NCI-H146 treated with DMSO at 0.1 percent for 48 hours (cell line): ENCODE results near the gene PRL.

Experiments
- DNase-seq: peaks from one replicate; lab custom pipeline; 2025; ENCODE audit not compliant: unreplicated experiment; lab: John Stamatoyannopoulos, UW

PRL gene

DNA sequence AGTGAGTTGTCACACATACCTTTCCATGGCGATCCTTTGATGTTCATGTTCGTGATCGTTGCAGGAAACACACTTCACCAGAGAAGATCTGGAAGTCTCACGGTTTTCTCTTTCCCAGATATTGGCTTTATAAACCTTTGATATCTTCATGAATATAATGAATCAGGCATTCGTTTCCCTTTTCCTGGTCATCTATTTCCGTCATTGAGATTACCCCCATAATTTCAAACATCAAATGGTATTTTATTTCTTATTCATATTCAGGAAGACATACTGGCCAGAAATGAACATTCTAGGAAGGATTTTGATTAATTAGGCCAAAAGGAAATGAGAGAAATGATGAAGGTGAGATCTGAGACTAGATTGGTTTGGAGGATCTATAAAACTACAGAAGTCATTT, at the start of gene PRL:
TSS of gene PRL (minus strand) at position 101 of the 400 bp plus-strand sequence. CDS start at position 47, 54 bp downstream.
- no peak for DNase-seq

DNA sequence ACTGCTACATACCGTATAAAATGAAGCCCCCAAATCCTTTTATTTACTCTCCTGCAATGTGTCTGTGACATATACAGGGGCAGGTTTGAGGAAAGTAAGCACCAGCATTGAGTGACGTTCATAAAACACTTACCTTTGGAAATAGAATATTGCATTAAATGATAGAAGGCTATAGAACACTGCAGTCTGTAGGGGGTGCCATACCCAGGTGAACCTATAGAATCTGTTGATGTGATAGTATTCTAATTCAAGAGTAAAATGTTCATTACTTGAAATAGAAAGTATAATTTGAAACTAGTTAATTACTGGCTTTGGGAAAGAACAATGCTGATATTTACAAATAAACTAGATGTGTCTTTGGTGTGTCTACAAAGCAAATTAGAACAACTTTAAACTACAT, 47.0 kb upstream of the PRL start:
- DNase-seq = no peak

DNA sequence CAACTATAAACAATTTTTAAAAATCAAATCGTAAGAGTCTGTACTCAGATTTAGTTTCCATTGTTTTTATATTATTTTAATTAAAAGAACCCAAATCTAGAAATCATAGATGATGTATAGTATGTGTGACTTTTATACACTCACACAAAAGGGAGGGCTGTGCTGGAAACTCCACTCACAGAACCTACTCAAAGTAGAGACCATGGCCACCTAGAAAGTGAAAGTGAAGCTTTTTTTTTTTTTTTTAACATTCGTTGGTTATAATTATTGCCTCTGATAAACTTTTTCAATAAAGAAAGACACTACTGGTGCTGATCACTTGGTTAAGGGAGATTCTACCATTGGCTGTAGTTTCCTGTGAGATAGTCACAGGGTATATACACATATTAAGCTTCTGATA, 37.9 kb upstream of the PRL start:
- no peak for DNase-seq

DNA sequence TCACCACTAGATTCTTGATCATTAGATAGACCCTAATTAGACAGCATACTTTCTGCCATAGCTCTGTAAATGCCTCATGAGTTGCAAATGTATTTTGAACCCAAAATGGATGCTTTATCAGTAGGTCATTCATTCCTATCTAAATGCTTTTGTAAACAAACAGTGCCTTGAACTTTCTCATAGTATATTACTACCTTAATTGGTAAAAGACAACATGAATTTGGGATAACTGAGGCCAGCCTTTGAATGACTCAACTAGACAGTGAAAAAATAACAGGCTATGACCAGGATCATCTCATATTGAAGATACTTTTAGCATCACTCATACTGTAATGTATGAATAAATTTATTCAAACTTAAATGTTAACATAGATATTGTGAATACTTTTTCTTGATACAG, 37.0 kb upstream of the PRL start:
- DNase-seq = no peak

DNA sequence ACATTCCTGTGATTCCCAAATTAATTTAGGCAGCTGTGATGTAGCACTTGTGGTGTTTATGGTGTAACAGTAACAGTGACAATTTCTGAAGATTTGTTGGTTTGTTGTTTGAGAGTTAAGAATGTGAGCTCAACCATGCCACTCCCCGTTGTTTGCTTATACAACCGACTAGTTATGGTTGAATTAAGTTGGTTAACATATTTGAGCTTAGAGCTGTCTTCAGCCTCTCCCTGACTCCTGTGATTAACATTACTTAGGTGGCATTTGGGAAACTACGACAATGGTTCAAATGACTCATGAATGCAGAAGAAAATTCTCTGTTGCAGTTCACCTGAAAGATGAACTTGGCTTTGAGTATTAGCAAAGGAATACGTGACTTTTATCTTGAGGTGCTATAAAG, 35.9 kb upstream of the PRL start:
- DNase-seq = no peak

DNA sequence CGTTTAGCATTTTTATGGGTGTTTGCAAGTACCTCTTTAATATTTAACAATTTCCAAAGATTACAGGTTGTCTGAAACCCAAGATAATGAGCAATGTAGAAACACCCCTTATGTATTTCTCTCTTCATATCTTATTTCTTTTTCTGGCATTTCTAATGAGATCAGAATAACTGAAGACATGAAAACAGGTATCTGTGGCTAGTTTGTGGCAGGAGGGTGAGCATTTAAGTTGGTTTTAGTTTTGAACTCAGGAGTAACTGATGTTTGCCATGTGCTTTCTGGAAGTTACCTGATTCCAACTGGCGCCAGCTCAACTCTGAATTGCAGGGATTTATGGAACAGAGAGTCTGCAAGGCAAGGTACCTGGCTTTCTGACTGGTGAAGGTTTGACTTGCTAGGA, 35.4 kb upstream of the PRL start:
- DNase-seq = no peak

DNA sequence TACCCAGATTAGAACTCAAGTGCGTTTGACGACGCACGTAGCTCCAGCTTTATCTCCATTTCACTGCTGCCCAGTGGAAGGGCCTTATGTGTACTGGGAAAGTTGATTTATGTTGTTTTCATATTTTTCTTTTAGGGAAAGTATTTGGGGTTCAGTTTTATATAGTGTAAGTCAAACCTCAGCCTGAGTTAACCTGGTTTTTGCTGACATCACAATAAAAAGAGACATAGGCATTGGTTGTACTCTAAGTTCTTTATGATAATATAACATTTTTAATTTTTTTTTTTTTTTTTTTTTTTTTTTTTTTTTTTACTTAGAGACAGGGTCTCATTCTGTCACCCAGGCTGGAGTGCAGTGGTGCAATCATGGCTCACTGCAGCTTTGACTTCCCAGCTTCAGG, 34.1 kb upstream of the PRL start:
- DNase-seq = no peak

DNA sequence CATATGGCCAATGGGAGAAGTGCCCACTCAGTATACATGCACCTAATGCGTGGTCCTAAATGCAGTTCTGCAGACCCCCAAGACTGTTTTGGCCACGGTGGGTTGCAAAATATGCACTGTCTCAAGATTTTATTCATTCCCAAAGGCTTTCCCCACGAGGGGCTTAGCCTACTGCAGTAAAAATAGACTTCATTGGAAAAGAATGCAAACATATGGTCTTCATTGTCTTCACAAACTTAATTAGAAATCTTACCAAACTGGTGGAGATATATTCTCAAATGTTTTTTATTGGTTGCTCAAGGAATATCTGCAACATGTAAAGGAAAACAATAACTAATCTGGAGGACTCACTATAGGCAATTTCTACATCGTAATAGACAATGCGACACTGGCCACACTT, 31.6 kb upstream of the PRL start:
- DNase-seq = no peak

DNA sequence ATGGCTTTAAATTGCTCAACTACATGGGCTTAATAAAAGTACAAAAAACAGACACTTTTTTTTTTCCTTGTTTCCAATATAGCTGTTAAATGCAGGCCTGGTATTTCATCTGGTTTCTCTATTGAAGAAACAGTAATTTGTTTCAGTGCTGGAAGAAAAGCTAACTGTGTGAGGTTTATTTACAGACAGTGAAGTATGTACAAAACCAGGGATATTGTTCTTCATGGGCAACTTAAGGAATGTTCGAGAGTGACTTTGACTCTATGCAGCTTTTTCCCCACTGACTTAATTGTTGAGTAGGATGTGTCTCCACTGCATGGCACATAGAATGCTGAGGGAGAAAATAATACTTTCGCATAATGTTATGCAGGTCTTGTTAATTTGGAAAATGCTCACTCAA, 31.0 kb upstream of the PRL start:
- no peak for DNase-seq

DNA sequence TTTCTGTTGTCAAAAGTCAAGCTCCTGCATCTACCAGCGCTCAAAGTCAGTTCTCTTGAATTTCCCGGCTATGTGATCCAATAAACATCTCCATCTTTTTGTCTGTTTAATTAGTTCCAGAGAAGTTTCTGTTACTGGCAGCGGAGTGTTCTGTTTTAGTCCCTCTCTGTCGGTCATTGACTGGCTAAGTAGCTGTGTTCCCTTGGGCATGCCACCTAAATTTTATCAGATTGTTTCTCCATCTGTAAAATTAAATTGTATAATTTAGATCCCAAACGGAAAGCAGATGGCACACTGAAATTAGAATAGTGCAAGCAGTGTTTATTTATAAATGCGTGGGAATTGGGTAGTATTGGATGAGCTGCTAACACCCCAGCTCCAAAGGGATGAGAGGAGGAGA, 29.7 kb upstream of the PRL start:
- no peak for DNase-seq

DNA sequence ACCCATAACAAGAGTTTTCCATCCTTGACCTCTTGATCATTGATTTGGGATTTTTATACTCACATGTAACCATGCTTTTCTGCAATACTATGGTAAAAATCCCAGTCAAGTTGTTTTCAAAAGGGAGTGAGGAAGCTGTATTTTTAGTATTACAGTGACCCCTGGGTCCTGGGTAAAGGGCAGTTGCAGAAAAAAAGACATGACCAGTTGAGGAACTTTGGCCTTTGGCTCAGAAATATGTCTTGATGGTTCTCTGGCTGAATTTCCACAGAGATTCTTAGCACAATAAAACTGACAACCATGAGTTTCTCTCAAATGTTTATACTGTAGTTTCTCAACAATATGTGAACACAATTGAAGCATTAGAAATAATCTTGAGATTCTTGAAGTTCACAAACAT, 28.6 kb upstream of the PRL start:
- DNase-seq = no peak

DNA sequence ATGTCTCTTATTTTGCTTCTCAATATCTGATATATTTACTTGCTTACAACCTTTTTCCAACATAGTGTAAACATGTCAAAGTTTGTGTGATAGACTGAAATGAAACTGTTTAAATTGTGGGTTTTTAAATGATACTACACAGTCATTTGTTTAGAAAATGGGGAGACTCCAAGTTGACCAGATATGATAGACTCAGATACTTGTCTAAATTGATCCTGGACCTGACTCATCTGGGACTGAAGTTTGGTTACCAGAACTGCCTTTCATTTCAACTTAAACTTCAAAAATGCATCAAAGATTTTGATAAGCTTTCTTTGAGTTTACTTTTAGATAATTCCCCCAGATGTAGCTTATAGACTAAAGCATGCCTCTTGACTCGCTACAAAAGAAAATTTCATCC, 27.0 kb upstream of the PRL start:
- no peak for DNase-seq

DNA sequence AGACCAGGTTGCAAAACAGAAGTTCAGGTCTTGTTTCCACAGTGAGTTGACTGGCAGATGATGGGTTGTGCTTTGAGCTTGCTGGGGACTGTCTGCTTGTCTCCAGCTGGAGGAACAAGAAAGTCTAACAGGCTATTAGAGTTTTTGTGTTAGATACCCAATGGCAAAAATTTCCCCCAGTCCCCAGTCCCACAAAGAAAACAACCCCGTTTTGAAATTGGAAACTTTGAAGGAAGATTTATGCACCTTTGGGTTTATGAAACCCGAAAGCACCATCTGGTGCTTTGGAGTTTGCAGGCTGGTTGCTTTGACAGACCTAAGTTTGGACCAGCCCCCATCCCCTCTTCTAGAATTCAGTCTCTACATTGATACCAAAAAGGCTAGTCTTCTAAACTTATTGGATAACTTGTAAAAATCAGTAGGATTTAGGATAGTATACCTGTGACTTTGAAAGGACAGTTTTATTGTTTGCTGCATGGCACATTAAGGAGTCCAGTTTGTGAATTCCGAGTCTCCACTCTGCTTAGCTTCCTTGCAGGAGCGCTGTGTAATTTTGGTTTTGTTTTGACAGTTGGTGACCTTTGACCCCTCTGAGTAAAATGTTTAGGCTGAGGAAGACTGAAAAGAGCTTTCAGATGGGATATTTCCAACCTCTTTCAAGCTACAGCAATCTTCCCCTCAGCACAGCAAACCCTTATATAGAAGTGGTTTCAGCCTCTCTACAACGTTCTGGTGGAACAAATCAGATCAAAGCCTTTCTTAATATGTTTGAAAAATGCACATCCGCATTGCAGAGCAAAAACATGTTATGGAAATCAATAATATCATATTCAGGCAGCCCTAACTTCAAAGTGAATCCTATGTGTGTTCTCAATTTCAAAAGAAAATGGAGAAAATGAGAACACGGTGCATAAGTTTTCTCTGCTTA, 25.5 kb upstream of the PRL start:
- no peak for DNase-seq

DNA sequence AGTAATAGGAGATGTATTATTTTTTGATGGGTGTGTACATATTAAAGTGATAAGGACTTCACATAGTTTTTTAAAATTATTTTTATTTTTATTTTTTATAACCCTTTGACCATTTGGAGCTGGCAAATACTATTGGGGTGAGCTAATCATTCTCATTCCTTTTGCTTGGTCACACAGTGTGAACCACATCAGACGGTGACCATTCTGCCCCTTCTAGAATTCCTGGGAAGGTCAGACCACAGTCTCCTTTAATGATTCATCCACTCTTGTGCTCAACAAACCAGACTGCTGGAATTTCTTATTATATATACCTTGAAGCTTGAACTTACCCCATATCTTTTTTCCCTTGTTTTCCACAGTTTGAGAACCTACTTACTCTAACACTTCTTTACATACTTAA, 23.9 kb upstream of the PRL start:
- DNase-seq = no peak

DNA sequence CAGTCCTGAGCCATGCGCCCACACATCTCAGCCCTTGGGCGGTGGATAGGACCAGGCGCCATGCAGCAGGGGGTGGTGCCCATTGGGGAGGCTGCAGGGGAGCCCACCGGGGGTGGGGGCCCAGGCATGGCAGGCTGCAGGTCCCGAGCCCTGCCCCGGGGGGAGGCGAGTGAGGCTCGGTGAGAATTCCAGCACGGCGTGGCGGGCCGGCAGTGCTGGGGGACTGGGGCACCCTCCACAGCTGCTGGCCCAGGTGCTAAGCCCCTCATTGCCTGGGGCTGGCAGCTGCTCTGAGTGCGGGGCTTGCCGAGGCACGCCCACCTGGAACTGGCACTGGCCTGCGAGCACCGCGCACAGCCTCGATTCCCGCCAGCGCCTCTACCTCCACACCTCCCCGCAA, 21.6 kb upstream of the PRL start:
- no peak for DNase-seq

DNA sequence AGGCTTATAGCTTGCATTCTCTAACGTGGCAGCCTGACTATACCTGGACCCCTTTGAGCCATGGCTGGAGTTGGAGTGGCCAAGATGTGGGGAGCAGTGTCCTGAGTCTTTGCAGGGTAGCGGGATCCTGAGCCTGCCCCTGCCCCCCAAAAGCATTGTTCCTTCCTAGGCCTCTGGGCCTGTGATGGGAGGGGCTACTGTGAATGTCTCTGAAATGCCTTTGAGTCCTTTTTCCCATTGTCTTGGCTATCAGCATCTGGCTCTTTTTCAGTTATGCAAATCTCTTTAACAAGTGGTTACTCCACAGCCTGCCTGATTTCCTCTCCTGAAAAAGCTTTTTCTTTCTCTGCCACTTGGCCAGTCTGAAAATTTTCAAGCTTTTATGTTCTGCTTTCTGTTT, 17.0 kb upstream of the PRL start:
- no peak for DNase-seq

DNA sequence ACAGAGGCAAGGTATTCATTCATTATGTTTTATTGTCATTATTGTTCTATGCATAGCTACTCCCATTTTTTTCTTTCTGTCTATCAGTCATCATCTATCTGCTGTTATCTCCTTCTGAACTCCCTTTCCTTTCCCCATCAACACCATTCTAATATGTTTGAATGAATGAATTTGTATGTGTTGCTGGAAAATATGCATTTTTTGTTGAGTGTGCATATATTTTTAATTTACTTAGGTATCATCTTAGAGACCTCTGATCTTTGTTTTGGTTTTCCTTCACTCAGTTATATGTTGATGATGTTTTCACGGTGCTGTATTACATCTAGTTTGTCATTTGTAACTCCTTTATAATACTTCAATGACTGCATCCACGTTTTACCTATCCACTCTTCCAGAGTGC, 12.1 kb upstream of the PRL start:
- DNase-seq = no peak

DNA sequence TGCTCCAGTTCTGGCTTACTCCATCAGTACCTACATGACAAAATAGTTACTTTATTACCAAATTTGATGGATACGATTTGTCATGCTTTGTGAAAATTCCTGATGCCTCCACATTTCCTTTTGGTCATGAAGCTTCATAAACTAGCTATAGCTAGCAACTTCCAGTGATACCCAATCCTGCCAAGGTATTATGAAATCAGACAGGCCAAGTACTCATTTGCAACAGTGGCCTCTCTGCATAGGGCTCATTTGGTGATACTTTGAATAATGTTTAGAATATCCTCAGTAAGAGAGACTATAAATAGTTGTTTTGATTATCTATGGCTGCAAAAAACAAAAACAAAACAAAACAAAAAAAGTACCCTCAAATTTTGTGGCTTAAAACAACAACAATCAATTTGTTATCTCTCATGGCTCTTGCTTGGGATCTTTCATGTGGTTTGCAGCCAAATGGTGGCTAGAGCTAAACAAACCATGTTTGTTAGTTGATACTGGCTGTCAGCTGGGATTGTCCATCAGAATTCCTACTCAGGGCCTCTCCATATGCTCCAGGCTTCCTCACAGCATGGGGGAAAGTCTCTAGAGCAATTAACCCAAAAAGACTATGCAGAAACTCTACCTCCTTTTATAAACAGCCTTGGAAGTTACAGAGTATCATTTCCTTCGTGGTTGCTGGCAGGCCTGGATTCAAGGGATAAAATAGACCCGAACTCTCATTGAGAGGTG, 10.1 kb upstream of the PRL start:
- DNase-seq = no peak

DNA sequence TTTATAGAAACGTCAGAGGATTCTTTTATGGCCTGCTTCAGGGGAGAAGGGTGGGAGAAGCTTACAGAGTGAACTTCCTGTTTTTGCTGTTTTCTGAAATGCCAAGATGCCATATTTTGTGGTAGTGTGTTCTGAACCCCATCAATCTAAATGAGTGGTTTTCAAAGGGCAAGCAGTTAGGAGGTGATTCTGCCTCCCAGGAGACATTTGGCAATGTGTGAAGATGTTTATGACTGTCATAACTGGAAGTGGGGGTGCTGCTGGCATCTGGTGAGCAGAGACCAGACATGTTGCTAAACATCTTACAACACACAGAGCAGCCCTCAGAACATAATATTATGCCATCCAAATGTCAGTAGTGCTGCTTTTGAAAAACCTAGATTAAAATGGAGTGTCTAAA, 6.0 kb upstream of the PRL start:
- DNase-seq = no peak

DNA sequence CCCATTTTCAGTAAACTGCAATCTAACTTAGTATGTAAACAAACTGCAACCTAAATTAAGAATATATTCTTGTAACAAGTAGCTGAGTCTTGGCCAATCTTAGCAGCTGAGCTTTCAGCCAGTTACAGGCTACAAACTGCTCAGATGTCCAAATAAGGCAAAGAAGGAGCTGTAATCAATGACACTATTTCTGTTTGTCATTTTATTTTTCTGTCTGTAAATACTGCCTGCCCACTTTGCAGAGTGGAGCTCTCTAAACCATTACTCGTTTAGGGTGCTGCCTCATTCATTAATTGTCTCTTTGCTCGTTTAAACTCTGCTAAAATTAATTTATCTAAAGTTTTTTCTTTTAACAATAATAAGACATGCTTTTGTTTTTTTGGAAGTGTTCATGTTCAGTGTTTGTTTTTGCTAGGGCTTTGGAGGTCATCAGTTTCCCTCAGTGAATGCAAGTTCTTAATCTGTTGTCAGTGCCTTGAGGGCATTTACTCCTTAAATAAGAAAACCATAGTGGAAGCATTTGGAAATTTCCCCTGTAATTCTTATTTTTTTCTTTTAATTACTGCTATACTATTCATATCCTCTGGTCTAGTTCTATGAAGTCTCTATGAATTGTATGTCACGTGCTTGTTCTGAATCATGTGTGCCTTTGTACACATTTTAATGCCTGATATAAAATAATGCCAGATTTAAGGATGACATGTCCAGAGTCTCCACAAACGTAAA, 3.6 kb upstream of the PRL start:
- no peak for DNase-seq

DNA sequence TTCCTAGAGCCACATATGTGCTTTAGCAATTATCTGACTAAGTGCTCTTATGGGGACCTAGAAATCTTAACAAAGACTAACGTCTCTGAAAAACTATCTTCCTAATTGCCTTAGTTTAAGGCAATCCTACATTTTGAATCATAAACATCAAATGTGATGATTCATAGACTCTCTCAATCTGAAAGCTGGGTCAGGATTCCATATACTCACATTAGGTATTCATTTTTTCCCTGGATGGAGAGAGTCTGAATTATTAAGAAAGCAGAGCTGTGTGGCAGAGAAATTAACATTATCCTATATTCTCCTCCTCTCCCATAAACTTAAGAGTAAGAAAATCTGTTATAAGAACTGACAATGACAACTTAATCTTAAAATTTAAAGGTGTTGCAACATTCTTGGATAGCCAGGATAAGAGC, 1.6 kb upstream of the PRL start:
- no peak for DNase-seq

DNA sequence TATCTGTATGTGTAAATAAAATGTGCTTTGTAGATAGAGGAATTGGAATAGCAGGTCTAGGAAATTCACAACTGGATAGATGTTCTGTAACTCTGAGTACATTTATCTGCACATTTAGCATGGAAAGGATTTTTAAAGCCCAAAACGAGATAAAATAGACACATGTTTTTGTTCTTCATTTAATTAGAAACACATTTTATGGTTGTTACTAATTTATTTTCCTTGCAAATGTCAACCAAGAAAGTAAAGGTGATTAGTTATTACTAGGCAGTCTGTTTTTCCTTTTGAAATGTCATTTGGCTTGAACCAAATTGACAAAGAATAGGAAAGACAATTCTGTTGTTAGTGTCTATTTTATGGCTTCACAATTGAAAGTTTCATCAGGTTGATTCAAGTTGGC, 769 bp downstream of the PRL start:
- DNase-seq = no peak
